Hematopoietic multipotent progenitor cell treated with erythropoietin and hydrocortisone succinate and interleukin-3 and kit ligand, for 8 days (in vitro differentiated cells): ENCODE results near the gene NQO2.
"Not testable (repeated sequence)": the region's sequence is repeated elsewhere in the genome, so short reads cannot be mapped to it uniquely, and the experiment has no call there.

ENCODE experiments used
- DNase-seq: peaks from one replicate; pipeline ENCODE4 v3.0.0-alpha.2; 2015

NQO2 gene

DNA sequence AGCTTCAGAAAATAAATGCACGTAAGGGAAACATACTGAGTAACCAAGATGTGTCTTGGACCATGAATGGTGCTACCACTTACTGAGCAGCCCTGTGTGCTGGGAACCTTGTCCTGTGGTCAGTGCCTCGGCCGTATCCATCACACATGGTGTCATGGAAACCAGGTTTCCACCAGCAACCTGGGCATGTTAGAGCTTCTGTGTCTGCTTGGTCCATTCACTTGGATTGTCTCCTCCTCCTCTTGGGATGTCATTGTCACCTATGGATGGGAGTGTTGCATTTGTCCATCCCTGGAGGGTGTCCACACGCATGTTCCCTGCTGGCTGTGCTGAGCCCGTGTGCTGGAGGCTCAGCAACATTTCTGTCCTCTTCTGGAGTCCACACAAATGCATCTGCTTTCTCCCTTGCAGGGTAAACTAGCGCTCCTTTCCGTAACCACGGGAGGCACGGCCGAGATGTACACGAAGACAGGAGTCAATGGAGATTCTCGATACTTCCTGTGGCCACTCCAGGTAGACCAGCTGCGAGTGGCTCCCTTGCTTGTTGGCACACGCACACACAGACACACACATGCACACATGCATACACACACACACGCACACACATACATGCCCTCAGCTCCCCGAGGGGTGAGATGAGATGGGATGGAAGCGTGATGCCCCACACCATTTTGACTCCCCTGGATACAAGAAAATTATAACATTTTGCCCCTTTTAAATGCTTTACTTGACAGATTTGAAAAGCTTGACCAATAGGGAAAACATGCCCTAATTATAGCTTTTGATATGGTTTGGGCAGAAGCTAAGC is 17.0 kb downstream of the NQO2 start:
- DNase-seq, result no peak

DNA sequence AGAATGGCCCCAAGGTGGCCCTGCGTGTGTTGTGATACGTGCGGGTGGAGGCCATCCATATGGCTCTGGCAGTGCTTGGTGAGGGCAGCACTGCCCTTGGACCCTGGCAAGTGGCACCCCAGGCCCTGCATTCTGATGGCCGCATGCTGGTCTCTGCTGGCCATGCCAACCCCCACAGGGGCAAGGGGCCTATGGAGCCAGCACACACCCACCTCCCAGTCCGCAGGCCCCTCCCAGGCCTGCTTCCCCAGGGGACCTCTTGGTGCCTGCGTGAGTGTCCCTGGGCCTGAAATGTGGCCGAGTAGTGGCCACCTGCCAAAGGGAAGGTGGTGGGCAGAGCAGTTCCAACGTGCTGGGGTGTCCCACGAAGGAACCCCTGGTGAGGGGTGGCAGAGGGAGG is 17.6 kb downstream of the NQO2 start:
- DNase-seq, result no peak

DNA sequence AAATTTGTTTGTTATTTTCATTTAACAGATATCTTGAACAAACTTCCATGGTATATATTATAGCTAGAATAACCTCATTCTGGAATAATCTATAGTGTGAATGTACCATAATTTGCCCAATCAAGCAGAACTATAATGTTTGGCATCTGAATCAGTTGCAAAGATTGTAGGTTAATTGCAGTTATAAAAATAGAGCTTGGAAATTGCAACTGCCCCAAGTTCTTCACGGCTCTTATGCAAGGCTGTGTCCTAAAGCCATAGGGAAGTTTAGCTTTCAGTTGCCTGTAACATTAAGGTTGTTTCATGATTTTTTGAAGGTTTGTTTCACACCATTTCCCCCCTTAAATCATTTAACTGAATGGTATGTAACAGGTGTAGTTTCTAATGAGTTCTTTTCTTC is 19.4 kb downstream of the NQO2 start:
- no peak for DNase-seq

DNA sequence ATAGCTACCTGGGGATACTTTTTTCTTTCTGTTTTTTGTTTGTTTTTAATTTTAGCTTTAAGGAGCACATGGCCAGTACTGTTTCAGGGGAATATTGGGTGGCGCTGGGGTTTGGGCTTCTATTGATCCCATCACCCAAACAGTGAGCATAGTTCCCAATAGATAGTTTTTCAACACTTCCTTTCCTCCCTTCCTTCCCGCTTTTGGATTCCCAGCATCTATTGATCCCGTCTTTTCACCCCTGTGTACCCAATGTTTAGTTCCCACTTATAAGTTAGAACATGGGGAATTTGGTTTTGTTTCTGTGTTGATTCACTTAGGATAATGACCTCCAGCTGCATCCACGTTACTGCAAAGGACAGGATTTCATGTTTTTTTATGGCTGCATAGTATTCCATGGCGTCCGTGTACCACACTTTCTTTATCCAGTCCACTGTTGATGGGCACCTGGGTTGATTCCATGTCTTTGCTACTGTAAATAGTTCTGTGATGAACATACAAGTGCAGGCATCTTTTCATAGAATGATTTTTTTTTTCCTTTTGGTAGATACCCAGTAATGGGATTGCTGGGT is 20.1 kb downstream of the NQO2 start:
- no peak for DNase-seq

DNA sequence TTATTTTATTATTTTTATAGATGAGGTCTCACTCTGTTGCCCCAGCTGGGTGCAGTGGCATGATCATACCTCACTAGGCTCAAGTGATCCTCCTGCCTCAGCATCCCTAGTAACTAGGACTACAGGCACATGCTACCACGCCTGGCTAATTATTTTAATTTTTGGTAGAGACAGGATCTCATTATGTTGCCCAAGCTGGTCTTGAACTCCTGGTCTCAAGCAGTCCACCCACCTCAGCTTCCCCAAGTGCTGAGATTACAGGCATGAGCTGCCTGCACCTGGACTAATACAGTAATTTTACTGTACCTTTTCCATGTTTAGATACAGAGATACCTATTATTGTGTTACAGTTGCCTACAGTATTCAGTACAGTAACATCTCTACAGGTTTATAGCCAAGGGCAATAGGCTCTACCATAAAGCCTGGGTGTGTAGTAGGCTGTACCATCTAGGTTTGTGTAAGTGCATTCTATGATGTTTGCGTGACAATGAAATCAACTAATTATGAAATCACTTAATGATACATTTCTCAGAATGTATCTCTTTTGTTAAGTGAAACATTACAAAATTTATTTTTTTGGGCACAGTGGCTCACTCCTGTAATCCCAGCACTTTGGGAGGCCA is 21.4 kb downstream of the NQO2 start:
- DNase-seq, result not testable (repeated sequence)

DNA sequence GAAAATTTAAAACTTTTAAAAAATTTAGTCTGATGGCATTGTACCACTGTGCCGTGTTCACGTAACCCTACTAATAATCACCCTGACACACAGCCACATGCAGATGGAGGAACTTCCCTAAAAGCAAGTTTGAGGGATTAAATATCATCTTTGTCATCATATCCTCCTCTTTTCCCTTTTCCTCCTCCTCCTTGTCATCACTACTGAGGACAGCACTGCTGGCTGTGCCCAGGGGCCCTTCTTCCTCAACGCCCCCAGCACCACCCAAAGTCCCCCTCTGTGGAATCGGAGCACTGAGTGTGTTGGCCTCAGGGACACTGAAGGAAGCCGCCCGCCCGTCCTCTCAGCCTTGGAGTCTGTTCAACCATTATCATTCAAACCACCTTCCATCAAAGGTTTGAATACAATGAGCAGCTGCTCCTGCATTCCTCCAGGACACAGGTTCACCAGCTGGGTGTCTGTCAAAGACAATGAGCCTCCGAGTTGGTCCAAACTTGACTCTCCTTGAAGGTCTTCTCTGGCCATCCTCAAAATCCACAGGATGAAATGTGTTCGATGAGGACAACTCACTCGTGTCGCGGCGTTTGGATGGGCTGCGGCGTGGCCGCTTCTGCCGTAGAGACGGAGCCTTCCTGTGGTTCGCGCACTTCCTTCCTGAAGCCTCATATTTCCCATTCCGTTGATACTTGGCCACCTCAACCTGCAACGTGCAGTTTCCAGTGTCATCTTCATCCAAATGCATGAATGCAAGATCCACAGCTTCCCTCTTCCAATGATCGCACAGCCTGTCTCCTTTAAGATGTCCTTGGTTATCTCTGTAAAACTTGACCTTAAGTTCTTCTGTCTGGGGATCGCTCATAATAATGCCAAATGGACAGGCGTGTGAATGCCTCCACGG is 23.3 kb downstream of the NQO2 start:
- DNase-seq, result peak; percentile 61

DNA sequence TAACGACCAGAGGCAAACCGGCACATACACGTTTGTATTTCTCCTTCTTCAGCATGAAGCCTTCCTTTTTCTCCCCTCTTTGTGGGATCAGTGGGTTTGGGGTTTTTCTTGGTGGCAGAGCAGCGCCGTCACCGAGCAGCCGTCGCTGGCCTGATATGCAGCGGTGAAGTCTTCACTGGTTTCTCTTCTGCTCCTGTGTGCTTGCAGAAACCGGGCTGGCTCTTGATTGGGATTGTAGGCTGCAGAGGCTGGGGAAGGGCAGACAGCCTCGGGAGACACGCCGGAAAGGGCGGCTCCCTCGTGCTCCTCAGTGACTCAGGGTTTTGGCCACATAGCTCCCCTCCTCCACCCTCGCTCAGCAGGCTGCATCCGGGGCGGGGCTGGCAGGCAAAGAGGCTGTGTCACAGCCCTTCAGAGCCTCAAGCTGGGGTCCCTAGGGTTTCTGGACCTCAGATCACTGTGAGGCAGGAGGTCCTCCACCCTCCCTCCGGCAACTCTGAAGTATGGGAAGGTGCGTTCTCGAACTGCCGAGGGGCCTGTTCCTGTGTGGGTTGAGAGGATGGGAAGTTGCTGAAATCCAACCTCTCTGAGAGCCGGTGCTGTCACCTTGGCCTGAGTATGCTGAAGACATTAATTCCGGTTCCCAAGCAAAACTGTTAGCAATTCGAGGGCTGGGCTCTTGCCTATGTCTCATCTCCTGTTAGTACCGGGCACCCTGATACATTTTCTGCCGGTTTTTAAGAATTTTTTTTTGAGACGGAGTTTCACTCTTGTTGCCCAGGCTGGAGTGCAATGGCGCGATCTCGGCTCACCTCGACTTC is 24.2 kb downstream of the NQO2 start:
- DNase-seq, result peak; percentile 96

DNA sequence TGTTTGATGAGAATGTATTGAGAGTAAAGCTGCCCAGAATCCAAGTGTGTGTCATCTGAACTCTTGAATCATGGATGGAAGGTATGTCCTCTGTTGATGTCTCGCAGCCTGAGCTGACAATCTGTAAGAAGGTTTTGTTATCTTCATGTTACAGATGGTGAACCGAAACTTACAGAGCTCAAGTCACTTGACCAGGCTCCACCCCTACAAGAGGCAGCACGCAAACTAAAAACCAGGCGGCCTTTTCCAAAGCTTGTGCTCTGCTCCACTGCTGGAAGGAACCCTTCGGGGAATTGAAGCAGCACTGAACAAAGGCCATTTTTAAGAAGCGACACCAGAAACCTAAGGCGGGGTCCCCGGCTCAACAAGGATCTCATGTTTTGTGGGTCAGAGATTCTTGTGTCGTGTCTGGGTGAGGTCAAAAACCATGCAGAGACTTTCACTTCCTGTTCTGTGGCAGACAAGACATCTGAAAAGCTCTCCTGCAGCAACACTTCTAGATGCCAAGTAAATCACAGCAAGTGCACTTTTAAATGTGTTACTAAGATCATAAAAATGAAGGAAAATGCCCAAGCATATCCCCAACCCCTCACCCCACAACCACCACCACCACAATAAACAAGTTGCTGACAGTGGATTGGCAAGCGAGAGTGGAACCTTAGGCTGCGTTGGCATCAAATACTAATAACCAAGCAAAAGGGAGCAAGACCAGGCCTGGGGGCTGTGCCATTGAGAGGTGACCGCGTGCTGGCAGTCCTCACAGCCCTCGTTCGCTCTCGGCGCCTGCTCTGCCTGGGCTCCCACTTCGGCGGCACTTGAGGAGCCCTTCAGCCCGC is 27.3 kb downstream of the NQO2 start:
- peak; percentile 82 for DNase-seq

DNA sequence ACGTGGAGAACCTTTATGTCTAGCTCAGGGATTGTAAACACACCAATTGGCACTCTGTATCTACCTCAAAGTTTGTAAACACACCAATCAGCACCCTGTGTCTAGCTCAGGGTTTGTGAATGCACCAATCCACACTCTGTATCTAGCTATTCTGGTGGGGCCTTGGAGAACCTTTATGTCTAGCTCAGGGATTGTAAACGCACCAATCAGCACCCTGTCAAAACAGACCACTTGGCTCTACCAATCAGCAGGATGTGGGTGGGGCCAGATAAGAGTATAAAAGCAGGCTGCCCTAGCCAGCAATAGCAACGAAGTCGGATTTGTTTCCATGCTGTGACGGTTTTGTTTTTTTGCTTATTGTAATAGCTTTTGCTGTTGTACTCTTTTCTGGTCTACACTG is 28.5 kb downstream of the NQO2 start:
- DNase-seq, result not testable (repeated sequence)

DNA sequence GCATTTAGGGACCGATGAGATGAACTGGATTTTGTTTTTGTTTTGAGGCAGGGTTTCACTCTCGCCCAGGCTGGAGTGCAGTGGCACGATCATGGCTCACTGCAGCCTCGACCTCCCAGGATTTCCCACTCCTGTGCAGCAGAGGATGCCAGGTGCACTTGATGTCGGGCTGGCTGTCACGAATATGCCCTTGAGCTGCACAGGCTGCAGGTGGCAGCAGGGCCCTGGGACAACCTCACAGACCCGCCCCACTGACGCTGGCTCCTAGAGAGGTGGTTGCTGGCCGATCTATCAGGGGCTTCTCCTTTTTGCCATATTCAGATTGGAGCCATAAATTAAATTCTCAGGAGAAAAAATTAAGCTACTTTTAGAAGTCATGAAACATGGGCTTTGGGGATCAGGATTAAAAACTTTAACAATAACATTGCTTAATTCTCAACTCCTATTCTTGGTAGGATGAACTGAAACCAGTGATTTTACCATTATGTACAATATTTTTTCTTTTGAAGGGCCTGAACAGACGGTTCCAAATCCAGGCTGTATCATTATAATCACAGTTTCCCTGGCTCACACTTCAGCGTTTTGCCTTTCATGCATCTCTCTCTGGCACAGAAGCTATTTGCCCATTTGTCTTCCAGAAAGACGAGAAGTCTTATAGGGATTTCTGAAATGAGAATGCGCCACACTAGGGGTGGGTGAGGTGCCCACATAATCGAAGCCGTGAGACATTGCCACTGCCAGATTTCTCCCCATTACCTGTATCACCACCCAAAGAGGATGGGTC is 32.4 kb downstream of the NQO2 start:
- no peak for DNase-seq

DNA sequence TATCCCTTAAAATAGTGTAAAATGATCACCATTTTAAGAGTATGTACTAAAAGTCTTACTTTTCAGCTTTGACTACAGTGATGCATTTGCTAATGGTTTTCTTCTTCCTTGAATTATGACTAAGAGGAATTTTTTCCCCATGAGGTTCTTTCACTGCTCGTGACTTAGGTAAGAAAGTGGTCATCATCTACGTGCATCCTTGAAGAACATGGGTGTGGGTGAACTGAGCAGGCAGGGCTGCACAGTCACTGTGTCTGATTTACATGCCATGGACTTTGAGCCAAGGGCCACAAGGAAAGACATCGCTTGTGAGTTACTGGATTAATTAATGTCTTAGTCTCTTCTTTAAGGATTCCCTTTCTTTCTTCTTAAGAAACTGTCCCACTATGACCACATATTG is 33.3 kb downstream of the NQO2 start:
- DNase-seq, result no peak

DNA sequence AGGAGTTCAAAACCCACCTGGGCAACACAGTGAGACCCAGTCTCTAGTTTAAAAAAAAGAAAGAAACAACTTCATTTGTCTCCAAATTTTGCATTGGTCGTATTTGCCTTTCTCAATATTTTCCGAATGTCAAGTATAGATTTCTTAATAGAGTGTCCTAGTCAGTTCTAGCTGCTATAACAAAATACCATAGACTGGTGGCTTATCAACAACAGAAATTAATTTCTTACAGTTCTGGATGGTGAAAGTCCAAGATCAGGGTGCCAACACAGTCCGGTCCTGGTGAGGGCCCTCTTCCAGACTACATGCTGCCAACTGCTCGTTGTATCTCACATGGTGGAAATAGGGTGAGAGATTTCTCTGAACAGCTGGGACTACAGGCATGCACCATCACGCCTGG is 34.0 kb downstream of the NQO2 start:
- no peak for DNase-seq

DNA sequence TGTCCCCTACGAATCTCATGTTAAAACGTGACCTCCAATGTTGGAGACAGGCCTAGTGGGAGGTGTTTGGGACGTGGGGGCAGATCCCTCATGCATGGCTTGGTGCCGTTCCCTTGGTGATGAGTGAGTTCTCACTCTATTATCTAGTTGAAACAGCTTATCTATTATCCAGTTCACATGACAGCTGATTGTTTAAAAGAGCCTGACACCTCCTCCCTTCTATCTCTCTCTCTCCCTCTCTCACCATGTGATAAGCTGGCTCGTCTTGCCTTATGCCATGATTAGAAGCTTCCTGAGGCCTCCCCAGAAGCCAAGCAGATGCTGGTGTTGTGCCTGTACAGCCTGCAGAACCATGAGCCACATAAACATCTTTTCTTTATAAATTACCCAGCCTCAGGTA is 35.7 kb downstream of the NQO2 start:
- peak; percentile 53 for DNase-seq

DNA sequence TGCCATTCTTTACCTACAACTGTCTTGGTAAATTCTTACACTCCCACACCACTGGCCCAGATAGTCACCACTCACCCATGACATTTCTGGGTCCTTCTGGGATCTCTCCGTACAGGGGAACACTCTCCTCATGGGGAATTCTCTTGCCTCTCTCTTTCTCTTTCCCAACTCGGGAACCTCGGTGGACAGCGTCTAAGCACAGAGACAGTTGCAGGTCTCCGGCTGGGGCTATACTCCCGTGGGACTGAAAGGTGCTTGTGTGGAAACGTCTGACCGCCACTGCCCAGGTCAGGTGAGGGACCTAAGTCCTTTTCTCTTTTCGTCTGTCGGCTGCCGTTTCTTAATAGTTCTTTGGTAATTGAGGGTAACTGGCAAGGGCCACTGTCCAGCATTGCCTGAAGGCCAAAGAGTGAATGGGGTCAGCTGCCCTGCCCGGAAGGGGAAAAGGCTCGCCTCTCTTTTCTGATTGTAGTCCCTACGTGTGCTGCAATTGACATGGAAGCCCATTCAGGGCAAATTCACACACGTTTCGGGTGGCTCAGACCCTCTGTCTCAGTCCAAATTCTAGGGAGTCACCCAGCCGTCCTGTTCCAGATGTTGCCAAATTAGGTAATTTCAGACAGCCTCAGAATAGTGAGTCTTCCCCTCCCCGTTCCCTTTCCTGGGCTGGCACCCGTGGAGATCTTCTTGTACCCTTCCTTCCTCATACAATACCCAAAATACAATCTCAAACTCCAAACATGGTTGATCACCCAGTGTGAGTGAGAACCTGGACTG is 37.4 kb downstream of the NQO2 start:
- DNase-seq, result no peak

DNA sequence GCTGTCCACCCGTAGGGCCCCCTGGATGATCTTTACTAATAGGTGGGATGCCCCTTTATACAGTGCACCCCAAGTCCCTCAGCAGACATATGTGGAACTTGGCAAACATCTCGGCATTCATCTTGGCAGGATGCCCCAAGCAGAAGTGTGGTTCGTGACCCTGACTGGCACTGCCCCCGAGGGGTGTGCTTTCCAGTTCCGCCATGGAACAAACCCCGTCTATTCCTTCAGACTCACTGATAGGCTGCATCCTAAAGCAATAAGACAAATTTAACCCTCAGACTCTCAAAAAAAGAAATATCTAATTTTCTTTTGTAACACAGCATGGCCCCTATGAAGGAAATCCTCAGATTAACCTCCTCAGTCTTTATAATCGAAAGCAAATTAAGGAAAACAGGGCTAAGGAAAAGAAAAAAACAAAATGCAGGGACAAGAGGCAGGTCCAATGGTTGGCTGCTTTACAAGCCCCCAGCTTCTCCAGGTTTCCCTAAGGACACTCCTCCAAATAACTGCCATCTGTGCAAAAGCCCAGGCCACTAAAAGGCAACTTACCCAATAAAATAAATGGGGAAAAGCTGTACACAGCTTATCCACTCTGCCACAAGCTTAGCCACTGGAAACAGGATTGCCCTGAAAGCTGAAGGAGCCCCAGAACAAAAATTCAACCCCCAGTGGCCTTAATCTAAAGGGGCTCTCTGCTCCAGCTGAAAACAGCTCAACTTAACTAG is 38.1 kb downstream of the NQO2 start:
- no peak for DNase-seq

DNA sequence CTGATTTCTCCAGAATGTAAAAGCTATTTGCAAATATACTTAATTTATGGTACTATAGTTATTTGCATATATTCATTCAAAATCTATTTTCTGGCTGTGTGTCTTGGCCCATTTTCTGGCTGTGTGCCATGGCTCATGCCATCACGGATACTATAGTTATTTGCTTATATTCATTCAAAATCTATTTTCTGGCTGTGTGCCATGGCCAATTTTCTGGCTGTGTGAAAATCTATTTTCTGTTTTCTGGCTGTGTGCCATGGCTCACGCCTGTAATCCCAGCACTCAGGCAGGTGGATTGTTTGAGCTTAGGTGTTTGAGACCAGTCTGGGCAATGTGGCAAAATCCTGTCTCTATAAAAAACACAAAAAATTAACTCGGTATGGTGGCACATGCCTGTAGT is 39.7 kb downstream of the NQO2 start:
- DNase-seq, result no peak

DNA sequence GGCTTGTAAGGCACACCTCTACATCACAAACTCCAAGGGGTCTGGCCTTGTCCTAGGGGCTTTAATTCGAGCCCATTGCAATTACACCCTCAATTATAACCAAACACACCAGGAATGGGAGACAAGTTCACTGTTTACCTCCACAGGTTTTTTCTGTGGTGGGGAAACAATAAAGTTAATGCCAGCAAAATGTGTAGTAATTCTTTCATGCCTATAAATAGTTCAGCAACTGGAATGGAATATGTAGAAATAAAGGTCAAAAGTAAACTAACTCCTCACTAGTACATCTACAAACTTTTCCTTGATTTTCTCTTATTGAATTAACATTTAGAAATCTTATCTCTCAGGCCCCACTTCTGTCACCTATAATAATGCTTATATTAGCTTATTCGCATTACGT is 41.5 kb downstream of the NQO2 start:
- DNase-seq, result no peak

DNA sequence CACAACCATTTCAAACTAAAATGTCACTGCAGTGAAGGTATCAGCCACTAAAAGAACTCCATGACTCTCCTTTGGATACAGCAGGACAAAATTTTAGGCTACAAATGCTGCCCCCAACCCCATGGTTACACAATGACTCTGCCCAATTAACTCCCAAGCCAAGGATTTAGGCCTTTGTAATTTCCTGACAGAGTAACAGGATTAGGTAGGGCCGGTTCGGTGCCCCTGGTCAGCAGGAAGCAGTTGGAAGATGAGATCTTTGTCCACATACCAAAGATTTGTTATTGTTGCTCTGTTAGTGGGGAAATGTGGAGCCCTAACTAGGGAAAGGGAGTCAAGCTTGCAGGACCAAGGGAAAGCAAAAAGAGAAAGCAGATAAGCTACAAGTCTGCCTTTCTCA is 41.9 kb downstream of the NQO2 start:
- DNase-seq, result no peak

DNA sequence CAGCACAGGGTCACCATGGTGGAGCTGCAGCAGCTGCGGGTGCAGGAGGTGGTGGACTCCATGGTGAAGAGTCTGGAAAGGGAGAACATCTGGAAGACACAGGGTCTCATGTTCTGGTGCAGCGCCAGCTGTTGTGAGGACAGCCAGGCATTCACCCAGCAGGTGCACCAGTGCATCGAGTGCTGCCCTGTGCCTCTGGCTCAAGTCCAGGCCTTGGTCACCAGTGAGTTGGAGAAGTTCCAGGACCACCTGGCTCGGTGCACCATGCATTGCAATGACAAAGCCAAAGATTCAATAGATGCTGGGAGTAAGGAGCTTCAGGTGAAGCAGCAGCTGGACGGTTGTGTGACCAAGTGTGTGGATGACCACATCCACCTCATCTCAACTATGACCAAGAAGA is 45.7 kb downstream of the NQO2 start:
- no peak for DNase-seq
